Measurements from ENCODE around the gene ENDOV.

Gene ENDOV

GRCh38 chr17:80414803-80415625, at the start of gene ENDOV:
ENDOV (plus strand) TSS chr17:80415167; CDS start chr17:80415195, 28 bp downstream.
- DNase-seq = peak; percentile 93

- DNase-seq = no peak
Measured at GRCh38 chr17:80365983-80366382, 49.0 kb upstream of the ENDOV start.

- DNase-seq = no peak
Measured at GRCh38 chr17:80367503-80367902, 47.5 kb upstream of the ENDOV start.

GRCh38 chr17:80371196-80371595, 43.8 kb upstream of the ENDOV start:
- DNase-seq = no peak

- no peak for DNase-seq
Measured at GRCh38 chr17:80372456-80372855, 42.5 kb upstream of the ENDOV start.

- DNase-seq = no peak
Measured at GRCh38 chr17:80372922-80373570, 41.9 kb upstream of the ENDOV start.

GRCh38 chr17:80374039-80374731, 40.8 kb upstream of the ENDOV start:
- no peak for DNase-seq

- DNase-seq = no peak
Measured at GRCh38 chr17:80374732-80375585, 40.0 kb upstream of the ENDOV start.

GRCh38 chr17:80376531-80376930, 38.4 kb upstream of the ENDOV start:
- DNase-seq = no peak

GRCh38 chr17:80377798-80378197, 37.2 kb upstream of the ENDOV start:
- no peak for DNase-seq

- DNase-seq = no peak
Measured at GRCh38 chr17:80379348-80379747, 35.6 kb upstream of the ENDOV start.

GRCh38 chr17:80380068-80380467, 34.9 kb upstream of the ENDOV start:
- no peak for DNase-seq

GRCh38 chr17:80380555-80381002, 34.4 kb upstream of the ENDOV start:
- DNase-seq = no peak

- no peak for DNase-seq
Measured at GRCh38 chr17:80381416-80381923, 33.5 kb upstream of the ENDOV start.

- DNase-seq = no peak
Measured at GRCh38 chr17:80382446-80382845, 32.5 kb upstream of the ENDOV start.

- no peak for DNase-seq
Measured at GRCh38 chr17:80382956-80383355, 32.0 kb upstream of the ENDOV start.

- DNase-seq = no peak
Measured at GRCh38 chr17:80384078-80384960, 30.6 kb upstream of the ENDOV start.

- no peak for DNase-seq
Measured at GRCh38 chr17:80385046-80385445, 29.9 kb upstream of the ENDOV start.

GRCh38 chr17:80386341-80386740, 28.6 kb upstream of the ENDOV start:
- no peak for DNase-seq

- no peak for DNase-seq
Measured at GRCh38 chr17:80387071-80387470, 27.9 kb upstream of the ENDOV start.

GRCh38 chr17:80388175-80388574, 26.8 kb upstream of the ENDOV start:
- no peak for DNase-seq

Data from activated CD4-positive, alpha-beta T cell treated with anti-CD3 and anti-CD28 coated beads, Interleukin-10, Interleukin-2, amounts not matched to agents 100 ng/mL and 50 ng/mL, durations not matched to agents 16 hours and 8 hours (primary cell).